PC-9 (cell line): ENCODE measurements around the gene S100A16. TPM values are rescaled to one million over a fixed set of nuclear protein-coding genes. Genes with fewer than 3 reads are reported as not detected.

Experiments used
- BruUV-seq: library from RNA; stranded (reverse); fragments of 400-500 nt; replicated peaks from 2 replicates; lab custom pipeline; 2021; lab: Mats Ljungman, UMichigan
- CTCF ChIA-PET: fragments of 300-600 bp; sonication (Branson Sonifier 250); formaldehyde crosslinking; loops from one replicate; lab custom pipeline; 2022; ENCODE audit warnings: antibody characterized with exemption; lab: Charles Lee
- POLR2A ChIA-PET: fragments of 300-600 bp; sonication (Branson Sonifier 250); formaldehyde crosslinking; loops from one replicate; lab custom pipeline; 2022; ENCODE audit warnings: antibody characterized with exemption; ENCODE audit not compliant: unreplicated experiment; lab: Charles Lee
- DNase-seq, 2 experiments: peaks; one replicate each; pipeline versions ENCODE4 v3.0.0 to v3.0.0-alpha.2; 2015 to 2022; ENCODE audit warnings: mixed read lengths in 1 of 2
- H2AFZ ChIP-seq: fragments of 200-600 bp; sonication (generic); 2 replicates; pipeline ENCODE4 v1.8.1; 2017; ENCODE audit warnings: antibody characterized with exemption
- H3F3A ChIP-seq: fragments of 200-600 bp; sonication (generic); 2 replicates; pipeline ENCODE4 v1.8.1; 2017; ENCODE audit warnings: antibody characterized with exemption, mild to moderate bottlenecking, low read depth; ENCODE audit not compliant: insufficient read depth
- H3K27ac ChIP-seq: fragments of 200-600 bp; sonication (generic); 2 replicates; pipeline ENCODE4 v1.6.1; 2016; ENCODE audit warnings: mixed run types
- H3K27me3 ChIP-seq: fragments of 200-600 bp; sonication (generic); 2 replicates; pipeline ENCODE4 v1.6.1; 2016; ENCODE audit warnings: low read depth, mixed run types; ENCODE audit not compliant: insufficient read depth
- H3K36me3 ChIP-seq: fragments of 200-600 bp; sonication (generic); 2 replicates; pipeline ENCODE4 v1.6.1; 2016; ENCODE audit warnings: low read depth, mixed run types
- H3K4me1 ChIP-seq: fragments of 200-600 bp; sonication (generic); replicated peaks from 2 replicates; pipeline ENCODE4 v1.6.1; 2016; ENCODE audit warnings: mixed run types; ENCODE audit not compliant: insufficient read depth
- H3K4me2 ChIP-seq: fragments of 200-600 bp; sonication (generic); 2 replicates; pipeline ENCODE4 v1.6.1; 2017; ENCODE audit warnings: mixed run types
- H3K4me3 ChIP-seq: fragments of 200-600 bp; sonication (generic); 2 replicates; pipeline ENCODE4 v1.6.1; 2016; ENCODE audit warnings: mixed run types
- H3K79me2 ChIP-seq: fragments of 200-600 bp; sonication (generic); 2 replicates; pipeline ENCODE4 v1.6.1; 2017; ENCODE audit warnings: low read depth, mixed run types
- H3K9me2 ChIP-seq: fragments of 200-600 bp; sonication (generic); 2 replicates; pipeline ENCODE4 v1.8.1; 2017; ENCODE audit warnings: mild to moderate bottlenecking; ENCODE audit not compliant: insufficient read depth
- H3K9me3 ChIP-seq: fragments of 200-600 bp; sonication (generic); 2 replicates; pipeline ENCODE4 v1.8.1; 2016; ENCODE audit warnings: low read depth; ENCODE audit not compliant: insufficient read depth
- H4K20me1 ChIP-seq: fragments of 200-600 bp; sonication (generic); 2 replicates; pipeline ENCODE4 v1.8.1; 2017; ENCODE audit not compliant: insufficient read depth
- CTCF ChIP-seq: fragments of 200-600 bp; sonication (generic); conservative IDR thresholded peaks from 2 replicates; pipeline ENCODE4 v1.6.1; 2017; ENCODE audit warnings: mixed run types, antibody characterized with exemption, mild to moderate bottlenecking, moderate library complexity
- EZH2 ChIP-seq: fragments of 200-600 bp; sonication (generic); IDR thresholded peaks from 2 replicates; pipeline ENCODE4 v1.8.0; 2017; ENCODE audit warnings: antibody characterized with exemption, low read depth
- intact Hi-C: fragments of 100-400 bp; cut with micrococcal nuclease; formaldehyde crosslinking; loops from one replicate; pipeline ENCODE4 v1.10.0; 2022; ENCODE audit not compliant: unreplicated experiment
- total RNA-seq: library from RNA; stranded (reverse); gene quantifications from 2 replicates; pipeline ENCODE4 v1.2.3, GENCODE V29; 2021

The S100A16 gene
- total RNA-seq, 1 experiment from 2014 or later: 276 TPM

GRCh38 chr1:153570874-153571273, 42.1 kb downstream of the S100A16 start:
- Histone ChIP-seq H3K36me3 (no peaks in the 10 kb centered on the region), H3K4me2 (no peak overlapping the region), H3K27ac (no peak overlapping the region), H4K20me1 (no peaks in the 10 kb centered on the region), H3F3A (peaks cover 33% of the 10 kb centered on the region), H3K27me3 (no peaks in the 10 kb centered on the region), H3K4me1 (peaks cover 44% of the 10 kb centered on the region), H2AFZ (no peak overlapping the region), H3K9me3 (no peaks in the 10 kb centered on the region), H3K79me2 (no peaks in the 10 kb centered on the region), H3K9me2 (no peaks in the 10 kb centered on the region), H3K4me3 (no peak overlapping the region)
- no peak for TF ChIP-seq EZH2
- TF ChIP-seq CTCF: no peak
- CTCF ChIA-PET: interaction anchor here (0.6 to 1.0 kb wide), 4 partner anchors 31 to 361 kb away, joined by 5 to 13 read pairs (median 12); no protein-coding TSS in a partner anchor
- BruUV-seq: no TSS peak
- DNase-seq: no peak
- POLR2A ChIA-PET: no interaction called here
- intact Hi-C loops: loop anchor here (5.0 kb wide), 1 partner anchor 86 kb away; the partner anchor contains the start of gene SNAPIN

- H3K9me3 ChIP-seq: no peaks in the 10 kb centered on the region
- no peak overlapping the region for H2AFZ ChIP-seq
- H3K4me3 ChIP-seq: no peak overlapping the region
- peaks cover 59% of the 10 kb centered on the region for H3K4me1 ChIP-seq
- H3K79me2 ChIP-seq: no peaks in the 10 kb centered on the region
- POLR2A ChIA-PET: no interaction called here
- H3K27me3 ChIP-seq: no peaks in the 10 kb centered on the region
- H3K36me3 ChIP-seq: no peaks in the 10 kb centered on the region
- DNase-seq: no peak
- TF ChIP-seq EZH2: no peak
- no peak overlapping the region for H3K27ac ChIP-seq
- intact Hi-C loops: loop anchor here (2.0 to 10.0 kb wide), 4 partner anchors 217 to 613 kb away; partner anchors contain the start of genes CREB3L4, RAB13 and SLC39A1
- H3F3A ChIP-seq: peaks cover 46% of the 10 kb centered on the region
- CTCF ChIA-PET: interaction anchor here (2.9 kb wide), 1 partner anchor 58 kb away, joined by 10 read pairs; the partner anchor contains the start of gene S100A13
- no peaks in the 10 kb centered on the region for H4K20me1 ChIP-seq
- H3K9me2 ChIP-seq: no peaks in the 10 kb centered on the region
- H3K4me2 ChIP-seq: no peak overlapping the region
- no TSS peak for BruUV-seq
These were observed 43.5 kb downstream of the S100A16 start for GRCh38 chr1:153569465-153569864.

DNA sequence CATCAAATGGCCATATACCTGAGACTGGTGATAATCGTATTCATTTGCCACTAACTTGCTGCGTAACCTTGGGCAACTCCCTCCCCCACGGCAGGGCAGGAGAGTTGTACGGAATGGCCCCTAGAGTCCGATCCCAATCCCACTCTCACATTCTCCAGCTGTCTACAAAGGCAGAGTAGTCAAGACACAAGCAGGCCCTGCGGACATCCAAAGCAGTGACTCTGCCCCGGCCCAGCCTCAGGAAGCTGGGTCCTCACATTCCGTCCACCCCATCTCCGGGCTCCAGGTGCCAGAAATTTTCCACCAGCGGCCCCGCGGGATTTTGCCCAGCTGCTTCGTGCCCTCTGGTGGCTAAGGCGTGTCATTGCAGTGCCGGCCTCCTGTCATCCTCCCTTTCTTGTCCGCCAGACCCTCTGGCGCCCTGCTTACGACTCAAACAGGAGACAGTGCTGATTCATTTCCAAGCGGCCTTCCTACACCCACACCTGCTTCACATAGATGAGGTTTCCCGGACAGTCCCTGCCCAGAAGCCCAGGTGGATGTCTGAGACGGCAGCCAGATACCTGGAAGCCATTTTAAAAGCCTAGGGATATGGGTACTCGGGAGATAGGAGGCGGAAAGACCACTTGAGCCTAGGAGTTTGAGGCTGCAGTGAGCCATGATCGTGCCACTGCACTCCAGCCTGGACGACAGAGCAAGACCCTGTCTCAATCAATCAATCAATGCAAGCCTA, 44.4 kb downstream of the S100A16 start:
- peaks cover 40% of the 10 kb centered on the region for H3F3A ChIP-seq
- H3K4me1 ChIP-seq: peaks cover 63% of the 10 kb centered on the region
- intact Hi-C loops: loop anchor here (1.0 to 10.0 kb wide), 11 partner anchors 35 to 614 kb away; partner anchors contain the start of genes CHTOP, CREB3L4, RAB13 and SLC39A1

More for the DNA sequence above, 44.4 kb downstream of the S100A16 start:
- TSS peak; percentile 42 for BruUV-seq
- CTCF ChIA-PET: interaction anchor here (0.6 to 2.9 kb wide), 9 partner anchors 19 to 211 kb away, joined by 3 to 13 read pairs (median 10); partner anchors contain the start of genes S100A13, S100A5, S100A6 and S100A9
- no peaks in the 10 kb centered on the region for H3K27me3 ChIP-seq
- H3K9me3 ChIP-seq: no peaks in the 10 kb centered on the region
- no peaks in the 10 kb centered on the region for H3K9me2 ChIP-seq
- DNase-seq: peak; percentile 85 to 94
- POLR2A ChIA-PET: interaction anchor here (0.6 to 1.7 kb wide), 12 partner anchors 22 to 1403 kb away, joined by 3 to 12 read pairs (median 4); partner anchors contain the start of genes CHTOP, RPS27 and S100A6
- TF ChIP-seq CTCF: peak; percentile 98
- TF ChIP-seq EZH2: no peak
- no peaks in the 10 kb centered on the region for H3K36me3 ChIP-seq
- peak overlapping the region; percentile 97 for H3K27ac ChIP-seq
- H3K4me3 ChIP-seq: peak overlapping the region; percentile 29; the same call in 1 of the 2 replicates
- peak overlapping the region; percentile 76 for H2AFZ ChIP-seq
- peak overlapping the region; percentile 72 for H3K4me2 ChIP-seq
- H3K79me2 ChIP-seq: no peaks in the 10 kb centered on the region
- H4K20me1 ChIP-seq: no peaks in the 10 kb centered on the region
